GM18867 (cell line): ENCODE results near the gene SLC16A3.
"Not testable (repeated sequence)": the region's sequence is repeated elsewhere in the genome, so short reads cannot be mapped to it uniquely, and the experiment has no call there.

ENCODE experiments used
- ATAC-seq: cut with Tn5 transposase; IDR thresholded peaks from one replicate; pipeline ENCODE4 v1.9.1; 2021; ENCODE audit warnings: mild to moderate bottlenecking, moderate library complexity; ENCODE audit not compliant: unreplicated experiment

Gene SLC16A3

DNA sequence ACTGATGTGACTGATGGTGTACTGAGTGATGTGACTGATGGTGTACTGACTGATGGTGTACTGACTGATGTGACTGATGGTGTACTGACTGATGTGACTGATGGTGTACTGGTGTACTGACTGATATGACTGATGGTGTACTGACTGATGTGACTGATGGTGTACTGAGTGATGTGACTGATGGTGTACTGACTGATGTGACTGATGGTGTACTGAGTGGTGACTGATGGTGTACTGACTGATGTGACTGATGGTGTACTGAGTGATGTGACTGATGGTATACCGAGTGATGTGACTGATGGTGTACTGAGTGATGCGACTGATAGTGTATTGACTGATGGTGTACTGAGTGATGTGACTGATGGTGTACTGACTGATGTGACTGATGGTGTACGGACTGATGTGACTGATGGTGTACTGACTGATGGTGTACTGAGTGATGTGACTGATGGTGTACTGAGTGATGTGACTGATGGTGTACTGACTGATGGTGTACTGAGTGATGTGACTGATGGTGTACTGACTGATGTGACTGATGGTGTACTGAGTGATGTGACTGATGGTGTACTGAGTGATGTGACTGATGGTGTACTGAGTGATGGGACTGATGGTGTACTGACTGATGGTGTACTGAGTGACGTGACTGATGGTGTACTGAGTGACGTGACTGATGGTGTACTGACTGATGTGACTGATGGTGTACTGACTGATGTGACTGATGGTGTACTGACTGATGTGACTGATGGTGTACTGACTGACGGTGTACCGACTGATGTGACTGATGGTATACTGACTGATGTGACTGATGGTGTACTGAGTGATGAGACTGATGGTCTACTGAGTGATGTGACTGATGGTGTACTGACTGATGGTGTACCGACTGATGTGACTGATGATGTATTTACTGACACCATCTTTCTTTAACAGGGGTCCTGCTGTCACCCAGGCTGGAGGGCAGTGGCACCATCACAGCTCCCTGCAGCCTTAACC, 31.4 kb downstream of the SLC16A3 start:
- ATAC-seq: not testable (repeated sequence)

- ATAC-seq: no peak
Measured at GRCh38 chr17:82262344-82262743, 33.5 kb downstream of the SLC16A3 start.

- ATAC-seq: no peak
Measured at GRCh38 chr17:82263641-82264040, 34.8 kb downstream of the SLC16A3 start.

GRCh38 chr17:82266142-82266541, 37.3 kb downstream of the SLC16A3 start:
- ATAC-seq: no peak

DNA sequence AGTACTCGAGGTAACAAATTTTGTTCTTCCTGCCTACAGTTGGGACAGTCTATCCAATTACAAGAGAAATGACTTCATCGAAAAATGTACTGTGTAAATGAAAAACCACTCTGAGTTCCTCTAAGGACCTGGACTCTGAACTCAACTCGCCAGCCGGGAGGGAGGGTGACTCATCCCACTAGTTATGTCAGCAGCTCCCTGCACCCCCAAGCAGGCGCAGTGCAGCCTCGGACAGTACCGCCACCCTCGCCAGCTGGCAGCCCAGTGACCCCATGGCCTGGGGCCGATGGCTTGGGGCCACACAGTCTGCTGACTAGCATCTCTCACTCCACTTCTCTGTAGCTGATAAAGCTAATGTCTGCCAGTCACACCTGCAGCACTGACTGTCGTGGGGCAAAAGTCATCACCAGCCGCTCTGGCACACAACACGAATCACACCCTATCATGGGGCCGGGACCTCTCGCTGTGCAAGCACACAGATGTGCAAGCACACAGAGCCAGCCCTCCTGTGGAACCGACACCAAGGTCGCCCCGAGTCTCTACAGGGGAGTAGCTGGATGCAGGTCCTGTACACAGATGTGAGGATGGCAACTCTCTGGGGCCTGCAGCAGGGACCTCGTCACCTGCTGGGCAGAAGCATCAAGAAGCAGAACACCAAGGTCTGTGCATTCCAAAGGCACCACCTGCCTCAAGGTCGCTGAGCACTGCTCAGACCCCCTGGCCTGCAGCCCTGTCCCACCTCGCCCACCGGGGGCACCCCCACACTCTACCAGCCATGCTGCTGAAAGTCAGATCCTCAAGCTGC, 38.9 kb downstream of the SLC16A3 start:
- no peak for ATAC-seq

DNA sequence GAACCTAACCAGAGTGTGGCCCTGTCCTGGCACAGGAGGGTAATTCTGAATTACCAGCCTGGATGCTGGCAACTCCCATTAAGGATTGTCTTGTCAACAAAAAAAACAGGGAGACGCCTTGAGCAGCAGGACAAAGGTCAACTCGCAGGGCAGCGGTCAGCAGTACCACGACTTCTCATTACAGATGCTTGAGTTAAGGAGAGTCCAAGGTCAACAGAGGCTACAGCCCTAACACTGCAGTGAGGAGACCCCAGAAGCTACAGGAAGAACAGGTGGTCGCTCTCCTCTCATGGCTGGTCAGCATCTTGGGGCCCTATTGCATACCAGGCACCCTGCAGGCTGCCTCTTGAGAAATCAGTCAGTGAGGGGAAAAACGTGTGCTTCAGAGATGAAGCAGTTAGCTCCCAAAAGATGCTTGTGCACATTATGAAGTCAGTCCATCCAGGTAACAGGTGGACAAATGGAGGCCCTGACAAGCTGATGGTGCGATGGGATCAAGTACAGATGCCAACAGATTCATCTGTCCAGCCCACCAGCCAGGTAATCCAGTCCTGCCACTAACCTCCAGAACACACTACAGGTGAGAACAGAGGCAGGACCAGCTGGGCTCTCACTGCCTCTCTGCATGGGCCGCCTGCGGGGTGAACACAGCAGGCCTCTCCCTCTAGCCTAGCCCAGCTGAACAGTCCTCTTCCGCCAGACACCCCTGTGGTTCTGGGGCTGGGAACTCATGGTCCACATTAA, 40.5 kb downstream of the SLC16A3 start:
- ATAC-seq: no peak

DNA sequence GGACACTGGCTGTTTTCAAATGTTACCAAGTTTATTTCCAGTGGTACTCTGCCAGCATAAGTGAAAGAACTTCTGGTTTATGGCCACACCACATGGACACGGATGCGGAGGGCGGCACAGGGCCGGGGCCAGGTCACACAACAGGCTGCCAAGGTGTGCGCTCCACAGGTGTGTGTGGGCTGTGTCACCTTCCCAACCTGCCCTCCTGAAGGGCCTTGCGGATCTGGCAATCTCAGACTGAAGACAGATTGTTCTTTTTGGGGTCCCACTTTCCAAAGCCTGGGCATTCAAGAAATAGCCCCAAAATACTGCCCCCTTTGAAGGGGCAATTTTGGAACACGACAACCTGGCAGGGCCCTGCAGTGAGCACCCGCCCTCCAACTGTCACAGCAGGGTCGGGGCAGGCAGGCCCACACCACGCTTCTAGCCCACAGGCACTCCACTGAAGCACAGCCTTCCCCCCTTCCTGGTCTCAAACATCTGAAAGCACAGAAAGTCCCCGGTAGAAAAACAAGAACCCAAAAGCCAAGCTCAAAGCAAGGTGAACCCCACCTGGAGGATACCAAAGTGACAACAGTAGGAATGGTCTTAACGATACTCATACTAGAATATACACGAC, 41.1 kb downstream of the SLC16A3 start:
- no peak for ATAC-seq

GRCh38 chr17:82270651-82271050, 41.8 kb downstream of the SLC16A3 start:
- ATAC-seq: no peak

GRCh38 chr17:82271401-82271800, 42.6 kb downstream of the SLC16A3 start:
- ATAC-seq: no peak

- no peak for ATAC-seq
Measured at GRCh38 chr17:82272495-82273326, 43.9 kb downstream of the SLC16A3 start.

- peak; percentile 69 for ATAC-seq
Measured at GRCh38 chr17:82273327-82274133, 44.7 kb downstream of the SLC16A3 start, which contains the start of gene CSNK1D. TSS of gene CSNK1D (minus strand) at chr17:82273700. CDS start at chr17:82273381, 319 bp downstream.

DNA sequence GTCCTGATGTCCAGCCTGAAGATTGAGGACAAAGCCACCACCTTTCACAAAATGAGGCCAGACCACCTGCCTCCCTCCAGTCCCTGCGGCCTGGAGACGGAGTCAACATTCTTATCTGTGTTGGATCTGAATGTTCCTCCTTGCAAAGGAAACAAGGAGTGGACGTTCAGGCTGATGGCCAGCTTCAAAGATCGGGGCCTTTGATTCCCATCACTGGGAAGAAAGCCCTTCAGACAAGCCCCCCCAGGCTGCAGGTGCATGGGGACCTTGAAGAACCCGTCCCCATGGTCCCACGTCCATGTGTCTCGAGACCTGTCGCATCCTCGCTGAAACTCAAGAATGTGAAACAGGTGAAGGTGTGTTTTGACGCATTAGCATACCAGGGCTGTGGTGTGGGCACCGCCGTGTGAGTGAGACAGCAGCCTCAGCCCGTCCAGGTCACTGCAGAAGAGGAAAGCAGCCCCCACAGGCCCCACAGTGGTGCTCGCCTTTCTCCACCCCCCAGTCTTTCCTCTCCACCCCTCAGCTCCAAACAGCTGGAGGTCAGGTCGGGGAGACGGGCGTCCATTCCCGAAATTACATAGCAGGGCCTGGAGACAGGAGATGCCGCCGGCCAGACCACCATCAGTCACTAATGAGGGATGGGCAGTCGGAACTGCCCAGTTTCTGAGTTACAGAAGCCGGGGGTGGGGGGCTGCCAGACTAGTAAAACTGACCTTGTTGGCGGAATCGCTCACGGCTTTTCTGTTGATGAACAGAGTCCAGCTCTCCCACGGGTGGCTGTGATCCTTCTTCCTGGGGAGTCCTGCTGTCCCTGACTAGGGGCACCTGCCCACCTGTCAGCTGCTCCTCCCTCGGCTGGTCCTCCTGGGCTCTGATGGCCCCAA, 45.5 kb downstream of the SLC16A3 start:
- ATAC-seq: no peak

GRCh38 chr17:82275326-82275725, 46.5 kb downstream of the SLC16A3 start:
- ATAC-seq: no peak

GRCh38 chr17:82276938-82277337, 48.1 kb downstream of the SLC16A3 start:
- ATAC-seq: no peak

GRCh38 chr17:82277851-82278250, 49.0 kb downstream of the SLC16A3 start:
- ATAC-seq: no peak

DNA sequence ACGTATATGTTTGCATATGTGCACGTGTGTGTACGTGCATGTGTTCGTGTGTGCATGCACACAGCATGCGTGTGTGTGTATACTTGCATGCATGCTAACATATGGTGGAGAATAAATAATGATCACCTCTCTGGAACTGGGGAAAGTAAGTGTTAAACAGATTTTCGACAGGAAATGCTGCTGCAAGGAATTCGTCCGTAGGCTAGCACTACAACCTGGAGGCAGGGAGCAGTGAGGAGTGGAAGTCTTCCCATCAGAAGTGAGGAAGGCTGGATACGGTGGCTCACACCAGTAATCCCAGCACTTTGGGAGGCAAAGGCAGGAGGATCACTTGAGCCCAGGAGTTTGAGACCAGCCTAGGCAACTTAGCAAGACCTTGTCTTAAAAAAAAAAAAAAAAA, 49.5 kb downstream of the SLC16A3 start:
- no peak for ATAC-seq

GRCh38 chr17:82278786-82279391, 50.0 kb downstream of the SLC16A3 start:
- no peak for ATAC-seq
